Measurements from ENCODE around the gene CRKL. TPM values are rescaled to one million over a fixed set of nuclear protein-coding genes. Genes with fewer than 3 reads are reported as not detected.

CRKL gene
- total RNA-seq, 1 experiment from 2014 or later = 45.8 TPM

- Histone ChIP-seq H3K9me2 (ENCODE audit: insufficient read depth) (no peaks in the 10 kb centered on the region), H3K79me2 (ENCODE audit: low read depth) (no peaks in the 10 kb centered on the region), H3K9me3 (ENCODE audit: insufficient read depth, low read depth) (no peaks in the 10 kb centered on the region), H3K4me3 (no peak overlapping the region), H4K20me1 (ENCODE audit: insufficient read depth) (no peaks in the 10 kb centered on the region), H3F3A (ENCODE audit: insufficient read depth, low read depth) (no peaks in the 10 kb centered on the region; the same call in 1 of the 2 replicates), H3K27ac (no peak overlapping the region), H3K4me1 (replicated peaks; ENCODE audit: insufficient read depth) (no peaks in the 10 kb centered on the region), H3K27me3 (ENCODE audit: insufficient read depth, low read depth) (no peaks in the 10 kb centered on the region), H3K4me2 (no peak overlapping the region), H2AFZ (no peak overlapping the region), H3K36me3 (ENCODE audit: low read depth) (no peaks in the 10 kb centered on the region)
- no peak for TF ChIP-seq EZH2 (IDR thresholded peaks at IDR 0.05; ENCODE audit: low read depth)
- no peak for TF ChIP-seq CTCF (conservative IDR thresholded peaks at IDR 0.05)
- ChIA-PET POLR2A (ENCODE audit: unreplicated experiment) (no interaction called here), CTCF (interaction anchor here (0.6 kb wide), 1 partner anchor 686 kb away, joined by 3 read pairs; no protein-coding TSS in a partner anchor)
- no TSS peak for BruUV-seq (replicated peaks)
- DNase-seq = no peak
- intact Hi-C loops (cut with micrococcal nuclease; ENCODE audit: unreplicated experiment) = no loop called here
Observed at GRCh38 chr22:20963201-20964052, 46.2 kb downstream of the CRKL start.

GRCh38 chr22:20964090-20964798 is 47.0 kb downstream of the CRKL start:
- no peaks in the 10 kb centered on the region for H3K27me3 ChIP-seq (ENCODE audit: insufficient read depth, low read depth)
- no peaks in the 10 kb centered on the region for H3K9me3 ChIP-seq (ENCODE audit: insufficient read depth, low read depth)
- H3K4me2 ChIP-seq = no peak overlapping the region
- no peak overlapping the region for H3K4me3 ChIP-seq
- DNase-seq = no peak
- CTCF ChIA-PET = no interaction called here
- intact Hi-C loops (cut with micrococcal nuclease; ENCODE audit: unreplicated experiment) = no loop called here
- H4K20me1 ChIP-seq (ENCODE audit: insufficient read depth) = no peaks in the 10 kb centered on the region
- H3K4me1 ChIP-seq (replicated peaks; ENCODE audit: insufficient read depth) = no peaks in the 10 kb centered on the region
- POLR2A ChIA-PET (ENCODE audit: unreplicated experiment) = no interaction called here
- no peak overlapping the region for H2AFZ ChIP-seq
- TF ChIP-seq EZH2 (IDR thresholded peaks at IDR 0.05; ENCODE audit: low read depth) = no peak
- no peak for TF ChIP-seq CTCF (conservative IDR thresholded peaks at IDR 0.05)
- H3K36me3 ChIP-seq (ENCODE audit: low read depth) = no peaks in the 10 kb centered on the region
- no peaks in the 10 kb centered on the region for H3K79me2 ChIP-seq (ENCODE audit: low read depth)
- no peak overlapping the region for H3K27ac ChIP-seq
- no peaks in the 10 kb centered on the region for H3K9me2 ChIP-seq (ENCODE audit: insufficient read depth)
- no peaks in the 10 kb centered on the region; the same call in 1 of the 2 replicates for H3F3A ChIP-seq (ENCODE audit: insufficient read depth, low read depth)
- no TSS peak for BruUV-seq (replicated peaks)

GRCh38 chr22:20964799-20965103 is 47.5 kb downstream of the CRKL start:
- Histone ChIP-seq H3K27me3 (ENCODE audit: insufficient read depth, low read depth) (no peaks in the 10 kb centered on the region), H3K36me3 (ENCODE audit: low read depth) (no peaks in the 10 kb centered on the region), H3K9me2 (ENCODE audit: insufficient read depth) (no peaks in the 10 kb centered on the region), H3K4me2 (no peak overlapping the region), H3K79me2 (ENCODE audit: low read depth) (no peaks in the 10 kb centered on the region), H3F3A (ENCODE audit: insufficient read depth, low read depth) (no peaks in the 10 kb centered on the region; the same call in 1 of the 2 replicates), H3K27ac (no peak overlapping the region), H4K20me1 (ENCODE audit: insufficient read depth) (no peaks in the 10 kb centered on the region), H3K9me3 (ENCODE audit: insufficient read depth, low read depth) (no peaks in the 10 kb centered on the region), H3K4me1 (replicated peaks; ENCODE audit: insufficient read depth) (no peaks in the 10 kb centered on the region), H2AFZ (no peak overlapping the region), H3K4me3 (no peak overlapping the region)
- TF ChIP-seq EZH2 (IDR thresholded peaks at IDR 0.05; ENCODE audit: low read depth) (no peak), CTCF (conservative IDR thresholded peaks at IDR 0.05) (no peak)
- POLR2A ChIA-PET (ENCODE audit: unreplicated experiment) = no interaction called here
- no peak for DNase-seq
- CTCF ChIA-PET = no interaction called here
- BruUV-seq (replicated peaks) = no TSS peak
- intact Hi-C loops (cut with micrococcal nuclease; ENCODE audit: unreplicated experiment) = no loop called here

Data from PC-9 (cell line).